GM23248 (cell line): ENCODE measurements around the gene ENOX1.

ENCODE experiments used
- EZH2 ChIP-seq: fragments of 200-600 bp; sonication (generic); IDR thresholded peaks from 2 replicates; pipeline ENCODE4 v1.6.1; 2018; ENCODE audit warnings: antibody characterized with exemption, mild to moderate bottlenecking; ENCODE audit not compliant: insufficient read depth, poor library complexity, severe bottlenecking
- EZH2phosphoT487 ChIP-seq: fragments of 200-600 bp; sonication (generic); IDR thresholded peaks from 2 replicates; pipeline ENCODE4 v1.6.1; 2018; ENCODE audit warnings: antibody characterized with exemption, moderate library complexity, mild to moderate bottlenecking, low read depth; ENCODE audit not compliant: insufficient read depth

- TF ChIP-seq EZH2, result no peak
- TF ChIP-seq EZH2phosphoT487, result no peak
Measured at GRCh38 chr13:43515531-43515930, 271.2 kb downstream of the ENOX1 start.
